ENCODE data around the gene TIAM2.

TIAM2 gene

DNA sequence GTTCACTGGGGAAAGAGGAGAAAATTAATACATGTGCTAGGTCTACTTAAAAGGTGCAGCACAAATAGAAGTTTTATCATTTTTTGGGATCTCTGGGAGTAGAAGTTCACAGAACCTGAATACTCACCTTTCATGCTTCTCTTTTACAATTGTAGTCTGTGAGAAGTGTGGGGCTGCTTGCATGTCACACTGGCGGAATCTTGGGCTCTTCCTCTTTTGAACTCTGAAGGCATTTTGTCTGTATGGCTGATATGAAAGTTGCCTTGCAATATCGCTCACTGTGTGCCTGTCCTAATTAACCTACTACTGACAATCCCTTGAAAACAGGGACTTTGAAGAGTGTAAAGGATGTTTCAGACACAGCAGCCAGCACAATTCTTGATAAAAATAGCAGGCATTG, 202.8 kb downstream of the TIAM2 start:
- DNase-seq (no peak), ATAC-seq (ENCODE audit: insufficient read depth, low read depth) (no peak)
- no peak for TF ChIP-seq EZH2 (IDR thresholded peaks at IDR 0.05; ENCODE audit: borderline replicate concordance, low read depth, low read length, severe bottlenecking)
- TF ChIP-seq, protein P1, sequence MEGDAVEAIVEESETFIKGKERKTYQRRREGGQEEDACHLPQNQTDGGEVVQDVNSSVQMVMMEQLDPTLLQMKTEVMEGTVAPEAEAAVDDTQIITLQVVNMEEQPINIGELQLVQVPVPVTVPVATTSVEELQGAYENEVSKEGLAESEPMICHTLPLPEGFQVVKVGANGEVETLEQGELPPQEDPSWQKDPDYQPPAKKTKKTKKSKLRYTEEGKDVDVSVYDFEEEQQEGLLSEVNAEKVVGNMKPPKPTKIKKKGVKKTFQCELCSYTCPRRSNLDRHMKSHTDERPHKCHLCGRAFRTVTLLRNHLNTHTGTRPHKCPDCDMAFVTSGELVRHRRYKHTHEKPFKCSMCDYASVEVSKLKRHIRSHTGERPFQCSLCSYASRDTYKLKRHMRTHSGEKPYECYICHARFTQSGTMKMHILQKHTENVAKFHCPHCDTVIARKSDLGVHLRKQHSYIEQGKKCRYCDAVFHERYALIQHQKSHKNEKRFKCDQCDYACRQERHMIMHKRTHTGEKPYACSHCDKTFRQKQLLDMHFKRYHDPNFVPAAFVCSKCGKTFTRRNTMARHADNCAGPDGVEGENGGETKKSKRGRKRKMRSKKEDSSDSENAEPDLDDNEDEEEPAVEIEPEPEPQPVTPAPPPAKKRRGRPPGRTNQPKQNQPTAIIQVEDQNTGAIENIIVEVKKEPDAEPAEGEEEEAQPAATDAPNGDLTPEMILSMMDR (IDR thresholded peaks at IDR 0.05; ENCODE audit: borderline replicate concordance, extremely low read depth, low read length, poor library complexity, severe bottlenecking) = no peak

DNA sequence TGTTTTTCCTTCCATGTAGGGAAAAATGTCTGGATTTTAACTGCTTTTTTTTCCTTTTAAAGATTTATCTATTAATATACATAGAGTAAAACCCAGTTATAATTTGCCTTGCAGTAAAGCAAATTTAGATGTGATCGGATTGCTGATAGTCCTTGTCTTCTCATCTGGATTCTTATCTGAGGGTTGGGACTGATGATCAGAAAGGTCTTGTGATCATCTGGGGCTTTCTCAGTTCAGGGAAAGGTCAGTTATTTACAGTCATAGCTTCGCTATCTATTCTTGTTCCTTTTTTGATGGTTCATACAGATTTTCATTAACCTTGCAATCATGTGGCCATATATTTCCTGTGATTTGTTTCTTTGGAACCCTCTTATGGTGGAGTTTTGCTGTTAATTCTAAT, 204.9 kb downstream of the TIAM2 start:
- Histone ChIP-seq H3K4me2 (ENCODE audit: insufficient read depth, low read length) (no peak overlapping the region), H3K27me3 (ENCODE audit: insufficient read depth, low read length, poor library complexity) (no peaks in the 10 kb centered on the region), H3K79me2 (ENCODE audit: insufficient read depth, low read length) (no peaks in the 10 kb centered on the region), H3K27ac (ENCODE audit: low read length) (no peak overlapping the region), H2AFZ (ENCODE audit: low read depth, low read length) (no peak overlapping the region), H4K20me1 (ENCODE audit: insufficient read depth, low read length) (no peaks in the 10 kb centered on the region), H3K9ac (ENCODE audit: low read depth, low read length) (no peak overlapping the region), H3K36me3 (ENCODE audit: insufficient read depth, low read length) (no peaks in the 10 kb centered on the region), H3K4me1 (ENCODE audit: insufficient read depth, low read length) (no peaks in the 10 kb centered on the region), H3K4me3 (ENCODE audit: low read depth in 1 of 2, low read length in 2 of 2) (no peak overlapping the region), H3K9me3 (ENCODE audit: insufficient read depth, low read length, severe bottlenecking) (no peaks in the 10 kb centered on the region)
- DNase-seq = no peak
- TF ChIP-seq, protein P1 (IDR thresholded peaks at IDR 0.05; ENCODE audit: borderline replicate concordance, extremely low read depth, low read length, poor library complexity, severe bottlenecking) = no peak
- no peak for TF ChIP-seq EZH2 (IDR thresholded peaks at IDR 0.05; ENCODE audit: borderline replicate concordance, low read depth, low read length, severe bottlenecking)
- ATAC-seq (ENCODE audit: insufficient read depth, low read depth) = no peak

More for the DNA sequence above, 202.8 kb downstream of the TIAM2 start:
- Histone ChIP-seq H3K9ac (ENCODE audit: low read depth, low read length) (no peak overlapping the region), H3K4me3 (ENCODE audit: low read depth in 1 of 2, low read length in 2 of 2) (no peak overlapping the region), H3K27ac (ENCODE audit: low read length) (no peak overlapping the region), H3K27me3 (ENCODE audit: insufficient read depth, low read length, poor library complexity) (no peaks in the 10 kb centered on the region), H2AFZ (ENCODE audit: low read depth, low read length) (no peak overlapping the region), H3K4me2 (ENCODE audit: insufficient read depth, low read length) (no peak overlapping the region), H3K9me3 (ENCODE audit: insufficient read depth, low read length, severe bottlenecking) (no peaks in the 10 kb centered on the region), H4K20me1 (ENCODE audit: insufficient read depth, low read length) (no peaks in the 10 kb centered on the region), H3K4me1 (ENCODE audit: insufficient read depth, low read length) (no peaks in the 10 kb centered on the region), H3K36me3 (ENCODE audit: insufficient read depth, low read length) (no peaks in the 10 kb centered on the region), H3K79me2 (ENCODE audit: insufficient read depth, low read length) (no peaks in the 10 kb centered on the region)

DNA sequence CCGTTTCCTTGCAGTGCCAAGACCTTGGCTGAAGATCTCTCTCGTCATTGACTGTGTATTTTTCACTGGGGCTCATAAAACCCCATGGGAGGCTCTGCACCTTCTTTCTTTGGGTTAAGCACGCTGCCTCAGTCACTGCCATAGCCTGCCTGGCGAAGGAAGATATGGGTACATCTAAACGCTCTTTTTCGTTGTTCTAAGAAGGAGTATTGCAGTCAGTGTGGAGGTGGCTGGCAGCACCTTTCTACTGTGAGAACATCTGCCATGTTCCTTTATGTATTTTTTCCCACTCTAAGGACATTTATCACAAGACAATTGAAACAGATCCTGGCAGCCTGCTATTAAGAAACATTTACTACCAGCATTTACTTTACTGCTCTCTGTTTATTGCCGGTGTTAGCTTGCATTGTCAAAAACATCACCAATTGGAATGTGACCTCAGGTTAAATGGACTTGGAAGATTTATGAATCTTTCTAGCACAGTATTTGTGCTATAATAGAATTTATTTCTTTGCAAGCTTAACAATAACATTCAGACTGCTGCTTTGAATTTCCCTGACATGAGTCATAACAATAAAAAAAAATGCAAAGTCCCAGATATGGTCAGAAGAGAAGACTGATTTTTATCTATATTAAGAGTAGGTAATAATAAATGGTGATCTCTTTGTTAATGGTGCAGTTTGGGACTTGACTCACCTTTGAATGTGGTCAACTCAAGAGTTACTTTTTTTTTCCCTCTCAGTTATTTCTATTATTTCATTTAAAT, 206.5 kb downstream of the TIAM2 start:
- Histone ChIP-seq H3K4me3 (ENCODE audit: low read depth in 1 of 2, low read length in 2 of 2) (no peak overlapping the region), H3K27ac (ENCODE audit: low read length) (no peak overlapping the region), H3K9me3 (ENCODE audit: insufficient read depth, low read length, severe bottlenecking) (no peaks in the 10 kb centered on the region), H3K4me1 (ENCODE audit: insufficient read depth, low read length) (no peaks in the 10 kb centered on the region), H3K9ac (ENCODE audit: low read depth, low read length) (no peak overlapping the region), H2AFZ (ENCODE audit: low read depth, low read length) (no peak overlapping the region), H3K27me3 (ENCODE audit: insufficient read depth, low read length, poor library complexity) (no peaks in the 10 kb centered on the region), H4K20me1 (ENCODE audit: insufficient read depth, low read length) (no peaks in the 10 kb centered on the region), H3K79me2 (ENCODE audit: insufficient read depth, low read length) (no peaks in the 10 kb centered on the region), H3K4me2 (ENCODE audit: insufficient read depth, low read length) (no peak overlapping the region), H3K36me3 (ENCODE audit: insufficient read depth, low read length) (no peaks in the 10 kb centered on the region)
- TF ChIP-seq, protein P1 (IDR thresholded peaks at IDR 0.05; ENCODE audit: borderline replicate concordance, extremely low read depth, low read length, poor library complexity, severe bottlenecking) = no peak
- TF ChIP-seq EZH2 (IDR thresholded peaks at IDR 0.05; ENCODE audit: borderline replicate concordance, low read depth, low read length, severe bottlenecking) = no peak
- no peak for ATAC-seq (ENCODE audit: insufficient read depth, low read depth)
- no peak for DNase-seq

Measured in DND-41 (cell line).